Adipose tissue (tissue), 3 donors: ENCODE data around the gene ANKRD34A. TPM values are rescaled to one million over a fixed set of nuclear protein-coding genes. Genes with fewer than 3 reads are reported as not detected.
A peak's percentile ranks its signal among the peaks of the same experiment; 100 is the strongest.

ENCODE experiments used
- H3K27ac ChIP-seq: one replicate; pipeline ENCODE4 v1.5.1; 2013; ENCODE audit warnings: low read depth, low read length
- whole genome bisulfite sequencing, 3 donors: extraction: QIAGEN DNeasy Blood & Tissue Kit; methylation state at CpG; one replicate each; pipeline ENCODE4 v1.1.7; 2013; 5-methylcytosine and 5-hydroxymethylcytosine counted together
- polyA plus RNA-seq, 3 donors: library from polyadenylated mRNA; stranded (reverse); fragments of 200-250 nt; gene quantifications; one replicate each; pipeline ENCODE4 v1.2.3, GENCODE V29; 2013
- donor health status: healthy with polysubstance abuse.
- donor health status: Bipolar disorder and iron deficiency.
- donor health status: healthy.

The ANKRD34A gene
- polyA plus RNA-seq, result under 1 TPM in 2 of 3 donors, not detected in 1; 0.21 to 0.51 TPM

- WGBS, 3 donors, result 0% methylated on average over 37 of the region's 37 CpGs
- H3K27ac ChIP-seq, result no peak within 1 kb of the TSS
These were observed at the start of gene ANKRD34A, which contains the start of gene POLR3GL for GRCh38 chr1:145964328-145965118. ANKRD34A (minus strand) TSS chr1:145964575; CDS start chr1:145961759, 2,816 bp downstream. POLR3GL (plus strand) TSS chr1:145964690; CDS start chr1:145974866, 10,176 bp downstream.

- no peak overlapping the region for H3K27ac ChIP-seq
- 60 to 80% (median 67%) methylated on average over 6 of the region's 6 CpGs for WGBS, 3 donors
These were observed 49.2 kb upstream of the ANKRD34A start for GRCh38 chr1:146013559-146013922.

GRCh38 chr1:146012703-146013558 is 48.6 kb upstream of the ANKRD34A start:
- H3K27ac ChIP-seq, result no peak overlapping the region
- 4 to 10% (median 9%) methylated on average over 4 of the region's 4 CpGs for WGBS, 3 donors

- 76 to 92% (median 82%) methylated on average over 8 of the region's 8 CpGs for WGBS, 3 donors
- H3K27ac ChIP-seq, result no peak overlapping the region
These were observed 45.9 kb upstream of the ANKRD34A start for GRCh38 chr1:146010126-146010738.

DNA sequence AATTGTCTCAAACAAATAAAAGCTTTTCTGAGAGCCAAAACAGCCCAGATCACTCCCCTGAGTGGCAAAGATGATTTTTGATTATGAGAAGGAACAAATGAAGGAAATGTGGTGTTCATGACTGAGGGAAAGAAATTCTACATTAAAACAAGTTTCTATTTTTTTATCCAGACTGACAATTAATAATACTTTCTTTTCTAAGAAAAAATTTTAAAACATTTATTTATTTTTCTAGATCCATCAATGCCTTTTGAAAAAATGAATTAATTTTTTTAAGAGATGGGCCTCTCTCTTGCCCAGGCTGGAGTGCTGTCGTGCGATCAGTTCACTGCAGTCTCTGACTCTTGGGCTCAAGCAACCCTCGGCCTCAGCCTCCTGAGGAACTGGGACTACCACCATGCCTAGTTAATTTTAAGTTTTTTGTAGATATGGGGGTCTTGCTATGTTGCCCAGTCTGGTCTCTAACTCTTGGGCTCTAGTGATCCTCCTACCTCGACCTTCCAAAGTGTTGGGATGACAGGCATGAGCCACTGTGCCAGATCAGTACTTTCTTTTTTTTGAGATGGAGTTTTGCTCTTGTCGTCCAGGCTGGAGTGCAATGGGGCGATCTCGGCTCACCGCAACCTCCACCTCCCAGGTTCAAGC is 43.2 kb upstream of the ANKRD34A start:
- peak overlapping the region; percentile 90 for H3K27ac ChIP-seq
- 77 to 86% (median 82%) methylated on average over 8 of the region's 8 CpGs for WGBS, 3 donors

DNA sequence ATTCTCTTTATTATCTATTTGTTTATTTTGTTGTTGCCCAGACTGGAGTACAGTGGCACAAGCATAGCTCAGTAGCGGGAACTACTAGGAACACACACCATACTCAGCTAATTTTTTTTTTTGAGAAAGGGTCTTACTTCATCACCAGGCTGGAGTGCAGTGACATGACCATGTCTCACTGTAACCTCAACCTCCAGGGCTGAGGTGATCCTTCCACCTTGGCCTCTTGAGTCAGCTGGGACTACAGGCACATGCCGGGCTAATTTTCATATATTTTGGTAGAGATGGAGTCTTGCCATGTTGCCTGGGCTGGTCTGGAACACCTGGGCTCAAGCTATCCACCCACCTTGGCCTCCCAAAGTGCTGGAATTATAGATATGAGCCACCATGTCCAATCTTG is 37.3 kb upstream of the ANKRD34A start:
- 92 to 97% (median 93%) methylated on average over 2 of the region's 2 CpGs for WGBS, 3 donors
- no peak overlapping the region for H3K27ac ChIP-seq

- 9 to 25% (median 24%) methylated on average over 5 of the region's 5 CpGs for WGBS, 3 donors
- H3K27ac ChIP-seq, result peak overlapping the region; percentile 25
These were observed 35.1 kb upstream of the ANKRD34A start for GRCh38 chr1:145999321-146000024.

- WGBS, 3 donors, result 6 to 24% (median 7%) methylated on average over 3 of the region's 3 CpGs
- H3K27ac ChIP-seq, result peak overlapping the region; percentile 75
These were observed 33.3 kb upstream of the ANKRD34A start for GRCh38 chr1:145997718-145998023.

DNA sequence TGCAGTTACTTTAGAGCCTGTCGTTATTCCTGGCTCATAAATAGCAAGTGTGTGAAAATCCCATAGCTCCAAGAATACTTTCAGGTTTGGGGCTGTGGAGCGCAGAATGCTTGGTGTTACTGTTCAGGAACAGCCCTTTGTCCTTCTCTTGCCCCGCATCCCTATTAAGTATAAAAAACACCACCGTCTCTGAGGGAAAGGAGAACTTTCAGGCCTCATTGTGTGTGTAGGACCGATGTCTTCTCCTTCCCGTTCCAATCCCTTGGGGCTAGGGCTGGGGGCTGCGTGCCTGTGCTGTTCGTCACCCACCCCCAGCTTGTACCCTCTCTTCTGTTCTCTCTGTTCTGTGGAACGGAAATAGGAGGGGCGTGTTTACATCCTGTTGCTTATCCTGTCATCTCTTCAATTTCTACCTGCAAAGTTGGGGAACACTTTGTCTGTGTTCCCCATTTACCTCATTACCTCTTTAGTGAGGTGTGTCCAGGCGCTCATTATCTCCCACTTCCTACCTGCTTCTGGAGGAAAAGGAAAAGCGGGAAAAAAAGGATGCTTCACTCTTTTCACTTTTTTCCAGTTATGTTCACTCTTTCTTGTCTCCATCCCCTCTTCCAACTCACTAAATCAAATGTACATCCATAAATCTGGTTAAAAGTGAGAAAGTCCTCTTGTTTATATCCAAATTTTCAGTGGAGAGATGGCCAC is 32.8 kb upstream of the ANKRD34A start:
- peak overlapping the region; percentile 57 for H3K27ac ChIP-seq
- 5 to 13% (median 5%) methylated on average over 12 of the region's 12 CpGs for WGBS, 3 donors

DNA sequence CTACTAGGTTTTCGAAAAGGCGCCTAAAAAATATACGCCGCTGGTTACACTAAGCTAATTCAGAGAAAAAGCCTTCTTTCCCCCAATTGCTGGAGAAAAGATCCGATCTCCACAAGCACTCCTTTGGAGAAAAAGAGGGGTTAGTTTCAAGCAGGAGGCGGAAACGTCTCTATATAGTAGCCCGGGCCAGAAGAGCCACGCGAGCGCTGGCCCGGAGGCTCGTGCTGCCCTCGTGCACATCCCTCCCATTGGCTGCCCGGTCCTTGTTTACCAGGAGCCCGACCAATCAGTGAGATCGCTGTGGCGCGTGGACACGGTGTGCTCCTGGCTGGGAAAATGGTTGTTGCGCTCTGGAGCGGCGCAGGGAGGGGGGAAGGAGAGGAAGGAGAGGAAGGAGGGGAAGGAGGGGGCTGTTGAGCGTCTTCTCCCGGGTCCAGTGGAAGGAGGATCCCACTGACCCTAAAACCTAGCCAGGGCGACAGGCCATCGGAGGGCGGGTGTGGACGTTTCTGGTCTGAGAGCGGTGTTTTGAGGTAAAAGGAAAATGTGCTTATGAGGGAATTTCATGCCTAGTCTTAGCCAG is 32.1 kb upstream of the ANKRD34A start, which contains the start of gene TXNIP:
Gene TXNIP, minus strand, starts transcription at position 147 of the 583 bp plus-strand sequence. CDS start 313 bp downstream, outside the sequence.
- WGBS, 3 donors, result 0 to 1% (median 0%) methylated on average over 30 of the region's 30 CpGs
- peak within 1 kb of the TSS; percentile 92 for H3K27ac ChIP-seq

DNA sequence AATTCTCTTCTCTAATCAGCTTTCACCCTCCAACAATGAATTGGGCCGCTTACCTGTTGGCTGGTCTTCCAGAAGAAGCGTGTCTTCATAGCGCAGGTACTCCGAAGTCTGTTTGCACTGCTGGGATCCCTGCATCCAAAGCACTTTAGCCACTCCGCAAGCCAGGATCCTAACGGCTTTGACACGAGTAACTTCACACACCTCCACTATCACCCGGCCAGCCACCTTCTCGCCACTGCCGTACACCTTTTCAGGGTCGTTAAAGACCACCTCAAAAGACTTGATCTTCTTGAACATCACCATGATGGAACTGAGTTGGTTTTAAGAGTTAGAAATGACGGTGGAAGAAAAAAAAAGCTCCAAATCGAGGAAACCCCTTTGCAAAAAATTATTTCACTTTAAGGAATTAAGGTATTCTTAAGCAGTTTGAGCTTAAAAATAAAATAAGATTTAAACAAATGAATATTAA is 31.6 kb upstream of the ANKRD34A start:
- WGBS, 3 donors, result 0 to 1% (median 0%) methylated on average over 13 of the region's 13 CpGs

GRCh38 chr1:145995148-145995881 is 30.9 kb upstream of the ANKRD34A start:
- WGBS, 3 donors, result 0 to 1% (median 0%) methylated on average over 8 of the region's 8 CpGs

More for the DNA sequence above, 31.6 kb upstream of the ANKRD34A start:
- peak overlapping the region; percentile 92 for H3K27ac ChIP-seq

GRCh38 chr1:145994391-145995120 is 30.2 kb upstream of the ANKRD34A start:
- WGBS, 3 donors, result 2 to 3% (median 3%) methylated on average over 10 of the region's 10 CpGs

More at GRCh38 chr1:145995148-145995881, 30.9 kb upstream of the ANKRD34A start:
- peak overlapping the region; percentile 28 for H3K27ac ChIP-seq

GRCh38 chr1:145993618-145994390 is 29.4 kb upstream of the ANKRD34A start:
- 16 to 27% (median 19%) methylated on average over 6 of the region's 6 CpGs for WGBS, 3 donors

More at GRCh38 chr1:145994391-145995120, 30.2 kb upstream of the ANKRD34A start:
- peak overlapping the region; percentile 28 for H3K27ac ChIP-seq

More at GRCh38 chr1:145993618-145994390, 29.4 kb upstream of the ANKRD34A start:
- no peak overlapping the region for H3K27ac ChIP-seq
